NB4 (cell line): ENCODE measurements around the gene TNIP2.

Experiments used
- POLR2A ChIP-seq: IDR thresholded peaks from 2 replicates; pipeline ENCODE4 v1.6.1; 2011; ENCODE audit warnings: mild to moderate bottlenecking; ENCODE audit not compliant: insufficient read length; ENCODE audit errors: extremely low read depth
- TF ChIP-seq, protein P1 (sequence below): IDR thresholded peaks from one replicate; pipeline ENCODE4 v1.5.1; 2012; ENCODE audit warnings: low read depth, low read length

DNA sequence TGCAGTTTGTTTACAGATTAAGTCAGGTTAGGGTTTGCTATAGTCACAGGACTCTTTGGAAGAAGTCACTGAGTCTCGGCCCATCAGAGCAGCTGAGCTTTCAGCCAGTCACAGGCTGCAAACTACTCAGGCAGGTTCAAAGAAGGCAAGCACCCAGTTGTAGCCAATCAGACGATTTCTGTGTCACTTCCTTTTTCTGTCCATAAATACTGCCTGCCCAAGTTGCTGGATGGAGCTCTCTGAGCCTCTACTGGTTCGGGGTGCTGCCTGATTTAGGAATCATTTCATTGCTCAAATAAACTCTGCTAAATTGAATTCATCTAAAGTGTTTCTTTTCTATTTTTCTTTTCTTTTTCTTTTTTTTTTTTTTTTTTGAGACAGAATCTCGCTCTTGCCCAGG lies 29.5 kb upstream of the TNIP2 start:
- TF ChIP-seq, protein P1, sequence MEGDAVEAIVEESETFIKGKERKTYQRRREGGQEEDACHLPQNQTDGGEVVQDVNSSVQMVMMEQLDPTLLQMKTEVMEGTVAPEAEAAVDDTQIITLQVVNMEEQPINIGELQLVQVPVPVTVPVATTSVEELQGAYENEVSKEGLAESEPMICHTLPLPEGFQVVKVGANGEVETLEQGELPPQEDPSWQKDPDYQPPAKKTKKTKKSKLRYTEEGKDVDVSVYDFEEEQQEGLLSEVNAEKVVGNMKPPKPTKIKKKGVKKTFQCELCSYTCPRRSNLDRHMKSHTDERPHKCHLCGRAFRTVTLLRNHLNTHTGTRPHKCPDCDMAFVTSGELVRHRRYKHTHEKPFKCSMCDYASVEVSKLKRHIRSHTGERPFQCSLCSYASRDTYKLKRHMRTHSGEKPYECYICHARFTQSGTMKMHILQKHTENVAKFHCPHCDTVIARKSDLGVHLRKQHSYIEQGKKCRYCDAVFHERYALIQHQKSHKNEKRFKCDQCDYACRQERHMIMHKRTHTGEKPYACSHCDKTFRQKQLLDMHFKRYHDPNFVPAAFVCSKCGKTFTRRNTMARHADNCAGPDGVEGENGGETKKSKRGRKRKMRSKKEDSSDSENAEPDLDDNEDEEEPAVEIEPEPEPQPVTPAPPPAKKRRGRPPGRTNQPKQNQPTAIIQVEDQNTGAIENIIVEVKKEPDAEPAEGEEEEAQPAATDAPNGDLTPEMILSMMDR = no peak
- no peak for TF ChIP-seq POLR2A
